Loucy (cell line): Measurements from ENCODE around the gene TSPO2.

Experiments
- H2AFZ ChIP-seq: fragments of 200-600 bp; sonication (generic); 2 replicates; pipeline ENCODE4 v1.6.0; 2016; ENCODE audit warnings: antibody characterized with exemption, mild to moderate bottlenecking, low read length, moderate library complexity
- H3F3A ChIP-seq: fragments of 200-600 bp; 2 replicates; pipeline ENCODE4 v1.6.0; 2016; ENCODE audit warnings: antibody characterized with exemption, low read depth, mild to moderate bottlenecking
- H3K27me3 ChIP-seq: fragments of 200-600 bp; sonication (generic); 2 replicates; pipeline ENCODE4 v1.6.1; 2014; ENCODE audit warnings: low read length, mild to moderate bottlenecking; ENCODE audit not compliant: insufficient read depth, poor library complexity, severe bottlenecking
- H3K36me3 ChIP-seq: fragments of 200-600 bp; sonication (generic); 2 replicates; pipeline ENCODE4 v1.6.1; 2016; ENCODE audit warnings: low read length; ENCODE audit not compliant: insufficient read depth
- H3K4me1 ChIP-seq: fragments of 200-600 bp; sonication (generic); 2 replicates; pipeline ENCODE4 v1.5.1; 2014; ENCODE audit warnings: low read length, mild to moderate bottlenecking; ENCODE audit not compliant: insufficient read depth, poor library complexity, severe bottlenecking
- H3K4me2 ChIP-seq: fragments of 200-600 bp; sonication (generic); 2 replicates; pipeline ENCODE4 v1.6.0; 2014; ENCODE audit warnings: antibody characterized with exemption, low read length, low read depth, mild to moderate bottlenecking; ENCODE audit not compliant: poor library complexity, severe bottlenecking
- H3K4me3 ChIP-seq: fragments of 200-600 bp; sonication (generic); 2 replicates; pipeline ENCODE4 v1.5.1; 2014; ENCODE audit warnings: low read length, mild to moderate bottlenecking, mixed read lengths; ENCODE audit not compliant: poor library complexity, severe bottlenecking
- H3K79me2 ChIP-seq: fragments of 200-600 bp; sonication (generic); 2 replicates; pipeline ENCODE4 v1.6.1; 2014; ENCODE audit warnings: low read length; ENCODE audit not compliant: insufficient read depth
- H3K9ac ChIP-seq: fragments of 200-600 bp; sonication (generic); 2 replicates; pipeline ENCODE4 v1.6.0; 2014; ENCODE audit warnings: mild to moderate bottlenecking, low read depth, low read length, moderate library complexity; ENCODE audit not compliant: poor library complexity, severe bottlenecking
- H3K9me2 ChIP-seq: fragments of 200-600 bp; sonication (generic); replicated peaks from 2 replicates; pipeline ENCODE4 v1.6.1; 2016; ENCODE audit warnings: low read depth, low read length, mixed read lengths
- H3K9me3 ChIP-seq: fragments of 200-600 bp; sonication (generic); 2 replicates; pipeline ENCODE4 v1.6.1; 2014; ENCODE audit warnings: mild to moderate bottlenecking, antibody characterized with exemption, low read length, low read depth; ENCODE audit not compliant: insufficient read depth
- H4K20me1 ChIP-seq: fragments of 200-600 bp; sonication (generic); 2 replicates; pipeline ENCODE4 v1.6.0; 2014; ENCODE audit warnings: antibody characterized with exemption, low read length, mild to moderate bottlenecking; ENCODE audit not compliant: insufficient read depth, poor library complexity, severe bottlenecking
- EZH2phosphoT487 ChIP-seq: fragments of 200-600 bp; IDR thresholded peaks from 2 replicates; pipeline ENCODE4 v1.6.1; 2018; ENCODE audit warnings: antibody characterized with exemption, mild to moderate bottlenecking, moderate library complexity, borderline replicate concordance
- TF ChIP-seq, protein P1 (sequence below): fragments of 200-600 bp; sonication (generic); conservative IDR thresholded peaks from 2 replicates; pipeline ENCODE4 v1.5.1; 2014; ENCODE audit warnings: mild to moderate bottlenecking, antibody characterized with exemption, low read length

The TSPO2 gene

DNA sequence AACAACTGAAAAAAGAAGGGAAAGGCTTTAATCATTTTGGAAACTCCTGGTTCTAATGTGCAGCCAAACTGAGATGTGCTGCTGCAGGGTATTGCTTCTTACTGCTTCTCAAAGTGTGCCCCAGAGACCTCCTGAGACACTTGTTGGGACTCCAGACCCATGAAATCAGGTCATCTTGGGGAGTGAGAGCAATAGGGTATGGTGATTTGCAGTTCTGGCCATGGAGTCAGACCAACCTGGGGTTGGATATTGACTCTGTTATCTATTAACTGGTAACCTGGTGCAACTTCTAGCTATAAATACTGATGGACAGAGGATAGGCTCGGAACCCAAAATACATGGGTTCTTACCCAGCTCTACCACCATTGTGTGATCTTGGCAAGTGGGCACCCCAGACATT lies 3.8 kb downstream of the TSPO2 start:
- H3K27me3 ChIP-seq: no peaks in the 10 kb centered on the region
- no peak overlapping the region for H3K4me2 ChIP-seq
- no peaks in the 10 kb centered on the region for H3K36me3 ChIP-seq
- H3K9ac ChIP-seq: no peak overlapping the region
- no peak overlapping the region for H3K4me3 ChIP-seq
- H4K20me1 ChIP-seq: no peaks in the 10 kb centered on the region
- no peaks in the 10 kb centered on the region for H3K9me2 ChIP-seq
- H3F3A ChIP-seq: no peaks in the 10 kb centered on the region
- TF ChIP-seq, protein P1, sequence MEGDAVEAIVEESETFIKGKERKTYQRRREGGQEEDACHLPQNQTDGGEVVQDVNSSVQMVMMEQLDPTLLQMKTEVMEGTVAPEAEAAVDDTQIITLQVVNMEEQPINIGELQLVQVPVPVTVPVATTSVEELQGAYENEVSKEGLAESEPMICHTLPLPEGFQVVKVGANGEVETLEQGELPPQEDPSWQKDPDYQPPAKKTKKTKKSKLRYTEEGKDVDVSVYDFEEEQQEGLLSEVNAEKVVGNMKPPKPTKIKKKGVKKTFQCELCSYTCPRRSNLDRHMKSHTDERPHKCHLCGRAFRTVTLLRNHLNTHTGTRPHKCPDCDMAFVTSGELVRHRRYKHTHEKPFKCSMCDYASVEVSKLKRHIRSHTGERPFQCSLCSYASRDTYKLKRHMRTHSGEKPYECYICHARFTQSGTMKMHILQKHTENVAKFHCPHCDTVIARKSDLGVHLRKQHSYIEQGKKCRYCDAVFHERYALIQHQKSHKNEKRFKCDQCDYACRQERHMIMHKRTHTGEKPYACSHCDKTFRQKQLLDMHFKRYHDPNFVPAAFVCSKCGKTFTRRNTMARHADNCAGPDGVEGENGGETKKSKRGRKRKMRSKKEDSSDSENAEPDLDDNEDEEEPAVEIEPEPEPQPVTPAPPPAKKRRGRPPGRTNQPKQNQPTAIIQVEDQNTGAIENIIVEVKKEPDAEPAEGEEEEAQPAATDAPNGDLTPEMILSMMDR: no peak
- no peak for TF ChIP-seq EZH2phosphoT487
- H3K4me1 ChIP-seq: no peaks in the 10 kb centered on the region
- H3K9me3 ChIP-seq: no peaks in the 10 kb centered on the region
- no peak overlapping the region for H2AFZ ChIP-seq
- no peaks in the 10 kb centered on the region for H3K79me2 ChIP-seq

DNA sequence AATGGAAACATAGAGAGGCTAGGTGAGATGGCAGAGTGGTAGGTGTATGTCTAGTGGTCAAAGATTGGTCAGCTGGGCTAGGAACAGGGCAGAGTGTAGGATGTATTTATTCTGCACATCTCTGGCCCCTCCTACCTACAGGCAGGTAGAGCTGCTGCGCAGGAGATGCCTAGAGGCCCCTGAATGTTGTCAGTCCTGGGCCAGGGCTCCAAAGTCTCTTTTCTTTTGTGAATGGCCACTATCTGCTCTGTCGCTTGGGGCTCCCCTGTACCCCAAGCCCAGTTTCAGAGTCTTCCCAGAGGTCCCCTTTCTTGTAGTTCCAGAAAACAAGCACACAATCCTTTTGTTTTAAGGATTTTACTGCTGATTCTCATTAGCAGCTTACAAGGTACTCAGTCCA lies 5.0 kb downstream of the TSPO2 start:
- Histone ChIP-seq H3K9ac (no peak overlapping the region), H2AFZ (no peak overlapping the region), H3K27me3 (no peaks in the 10 kb centered on the region), H3K4me1 (peaks cover 11% of the 10 kb centered on the region), H3K9me2 (no peaks in the 10 kb centered on the region), H4K20me1 (no peaks in the 10 kb centered on the region), H3F3A (no peaks in the 10 kb centered on the region), H3K4me2 (no peak overlapping the region), H3K79me2 (no peaks in the 10 kb centered on the region), H3K9me3 (no peaks in the 10 kb centered on the region), H3K36me3 (no peaks in the 10 kb centered on the region), H3K4me3 (no peak overlapping the region)
- TF ChIP-seq EZH2phosphoT487: no peak
- TF ChIP-seq, protein P1: no peak

GRCh38 chr6:41047745-41048732 lies 5.8 kb downstream of the TSPO2 start:
- H2AFZ ChIP-seq: no peak overlapping the region

More at GRCh38 chr6:41047745-41048732, 5.8 kb downstream of the TSPO2 start:
- H3K27me3 ChIP-seq: no peaks in the 10 kb centered on the region
- no peaks in the 10 kb centered on the region for H3K9me2 ChIP-seq
- H3K4me2 ChIP-seq: no peak overlapping the region
- H3K79me2 ChIP-seq: no peaks in the 10 kb centered on the region
- TF ChIP-seq EZH2phosphoT487: no peak
- TF ChIP-seq, protein P1: no peak
- no peak overlapping the region for H3K4me3 ChIP-seq
- no peak overlapping the region for H3K9ac ChIP-seq
- H3F3A ChIP-seq: no peaks in the 10 kb centered on the region
- no peaks in the 10 kb centered on the region for H3K36me3 ChIP-seq
- no peaks in the 10 kb centered on the region for H3K9me3 ChIP-seq
- peaks cover 18% of the 10 kb centered on the region for H3K4me1 ChIP-seq
- H4K20me1 ChIP-seq: no peaks in the 10 kb centered on the region
